GM21528 (cell line): Measurements from ENCODE around the gene BCO2.

Experiments
- ATAC-seq: cut with Tn5 transposase; IDR thresholded peaks from one replicate; pipeline ENCODE4 v1.9.1; 2021; ENCODE audit warnings: mild to moderate bottlenecking, moderate library complexity; ENCODE audit not compliant: unreplicated experiment, low FRiP score

The BCO2 gene

DNA sequence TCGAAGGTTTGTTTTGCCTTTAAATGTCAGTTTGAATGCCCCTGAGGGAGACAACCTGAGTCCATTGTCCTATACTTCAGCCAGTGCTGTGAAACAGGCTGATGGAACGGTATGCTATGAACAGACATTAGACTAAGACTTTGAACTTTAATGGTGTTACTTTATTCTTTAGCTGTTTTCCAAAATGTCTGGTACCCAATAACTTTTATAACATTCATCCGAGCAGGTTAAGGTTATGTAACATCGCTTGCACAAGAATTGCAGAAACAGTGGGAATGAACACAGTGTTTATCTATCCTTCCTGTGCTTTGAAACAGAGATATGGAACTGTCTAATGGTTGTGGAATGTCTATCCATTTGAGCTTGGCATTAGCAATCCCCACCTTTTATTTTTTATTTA is 38.4 kb downstream of the BCO2 start:
- no peak for ATAC-seq

- no peak for ATAC-seq
These were observed 40.3 kb downstream of the BCO2 start for GRCh38 chr11:112215621-112216020.

DNA sequence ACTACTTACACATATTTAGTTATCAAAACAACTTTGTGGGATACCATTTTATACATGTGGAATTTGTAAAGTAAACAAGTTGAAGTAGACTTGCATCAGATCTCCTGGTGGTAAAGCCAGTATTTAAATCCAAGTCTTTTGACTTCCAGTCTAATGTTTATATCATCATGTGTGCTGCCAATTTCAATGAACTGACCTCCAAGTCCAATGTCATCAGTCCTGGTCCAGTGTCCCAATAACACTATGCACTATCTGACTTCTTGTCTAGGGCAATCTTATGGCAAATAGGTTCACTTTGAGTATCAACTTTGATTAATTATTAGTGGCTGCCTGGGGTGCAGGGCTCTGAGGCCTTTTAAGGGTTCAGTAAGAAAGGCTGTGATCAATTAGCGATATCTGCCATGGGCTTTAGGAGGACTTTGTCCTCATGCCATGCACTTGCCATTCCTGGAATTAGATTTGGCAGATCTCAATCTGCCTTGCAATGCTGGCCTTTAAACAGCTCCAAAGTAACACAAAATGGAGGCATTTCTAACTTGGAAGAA is 41.3 kb downstream of the BCO2 start:
- ATAC-seq, result no peak

GRCh38 chr11:112219476-112220232 is 44.3 kb downstream of the BCO2 start:
- peak; percentile 96 for ATAC-seq

GRCh38 chr11:112221274-112221835 is 46.0 kb downstream of the BCO2 start:
- ATAC-seq, result no peak

DNA sequence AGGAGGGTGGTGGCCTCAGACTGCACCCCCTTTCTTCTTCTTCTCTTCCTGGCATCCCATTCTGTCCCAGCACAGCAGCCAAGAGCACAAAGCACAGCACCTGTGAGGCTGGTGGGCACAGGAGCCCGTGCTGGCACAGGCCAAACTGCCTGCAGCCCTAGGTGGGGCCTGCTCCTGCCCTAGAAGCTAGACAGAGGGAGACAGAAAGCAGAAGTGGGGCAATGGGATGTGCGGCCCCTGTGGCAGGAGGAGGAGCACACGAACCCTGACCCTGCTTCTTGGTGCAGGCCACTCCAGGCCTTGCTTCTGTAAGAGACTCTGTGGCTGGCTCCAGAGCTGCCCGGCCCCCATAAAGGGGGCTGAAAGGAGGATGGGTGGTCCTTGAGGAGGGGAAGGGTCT is 47.0 kb downstream of the BCO2 start:
- no peak for ATAC-seq

DNA sequence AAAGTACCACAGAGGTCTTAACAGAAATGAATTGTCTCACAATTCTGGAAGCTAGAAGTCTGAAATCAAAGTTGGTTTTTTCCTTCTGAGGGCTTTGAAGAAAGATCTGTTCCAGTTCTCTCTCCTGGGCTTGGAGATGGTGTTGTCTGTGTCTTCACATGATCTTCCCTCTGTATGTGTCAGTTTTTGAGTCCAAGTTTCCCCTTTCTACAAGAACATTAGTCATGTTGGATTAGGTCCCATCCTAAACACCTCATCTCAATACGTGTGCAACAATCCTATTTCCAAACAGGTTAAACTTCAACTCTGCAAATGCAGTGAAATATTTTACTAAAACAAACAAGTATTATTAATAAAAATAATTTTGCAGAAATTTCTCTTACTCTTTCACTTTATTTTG is 47.8 kb downstream of the BCO2 start:
- ATAC-seq, result no peak

DNA sequence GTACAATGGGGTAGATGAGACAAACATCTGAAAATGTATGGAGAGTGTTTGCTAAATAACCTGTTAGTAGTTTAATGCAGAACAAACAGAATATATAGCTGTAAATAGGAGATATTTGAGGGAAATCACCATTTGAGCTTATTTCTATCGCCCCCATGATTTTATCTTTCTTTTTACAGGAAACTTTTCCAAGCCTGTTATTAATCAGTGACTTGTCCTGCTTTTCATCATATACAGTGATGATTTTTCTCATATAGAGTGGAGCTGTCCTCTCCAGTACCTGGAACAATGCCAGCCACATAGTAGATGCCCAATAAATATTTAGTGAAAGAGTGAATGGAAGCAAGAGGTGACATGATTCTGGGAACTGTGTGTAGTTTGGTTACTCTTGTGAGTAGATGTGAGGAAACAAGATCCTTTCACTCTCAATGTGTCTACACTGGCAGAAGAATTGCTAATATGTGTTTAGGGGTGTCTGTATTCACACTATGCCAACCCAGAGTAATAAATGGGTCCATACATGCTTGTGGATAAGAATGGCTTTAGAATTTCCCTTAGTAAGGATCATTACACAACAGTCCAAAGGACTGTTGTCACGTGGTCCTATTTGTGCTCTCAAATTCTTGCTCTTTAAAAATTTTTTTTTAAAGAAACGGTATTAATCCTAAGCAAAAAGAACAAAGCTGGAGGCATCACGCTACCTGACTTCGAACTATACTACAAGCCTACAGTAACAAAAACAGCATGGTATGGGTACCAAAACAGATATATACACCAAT is 48.6 kb downstream of the BCO2 start:
- no peak for ATAC-seq

GRCh38 chr11:112225753-112226061 is 50.4 kb downstream of the BCO2 start:
- no peak for ATAC-seq

DNA sequence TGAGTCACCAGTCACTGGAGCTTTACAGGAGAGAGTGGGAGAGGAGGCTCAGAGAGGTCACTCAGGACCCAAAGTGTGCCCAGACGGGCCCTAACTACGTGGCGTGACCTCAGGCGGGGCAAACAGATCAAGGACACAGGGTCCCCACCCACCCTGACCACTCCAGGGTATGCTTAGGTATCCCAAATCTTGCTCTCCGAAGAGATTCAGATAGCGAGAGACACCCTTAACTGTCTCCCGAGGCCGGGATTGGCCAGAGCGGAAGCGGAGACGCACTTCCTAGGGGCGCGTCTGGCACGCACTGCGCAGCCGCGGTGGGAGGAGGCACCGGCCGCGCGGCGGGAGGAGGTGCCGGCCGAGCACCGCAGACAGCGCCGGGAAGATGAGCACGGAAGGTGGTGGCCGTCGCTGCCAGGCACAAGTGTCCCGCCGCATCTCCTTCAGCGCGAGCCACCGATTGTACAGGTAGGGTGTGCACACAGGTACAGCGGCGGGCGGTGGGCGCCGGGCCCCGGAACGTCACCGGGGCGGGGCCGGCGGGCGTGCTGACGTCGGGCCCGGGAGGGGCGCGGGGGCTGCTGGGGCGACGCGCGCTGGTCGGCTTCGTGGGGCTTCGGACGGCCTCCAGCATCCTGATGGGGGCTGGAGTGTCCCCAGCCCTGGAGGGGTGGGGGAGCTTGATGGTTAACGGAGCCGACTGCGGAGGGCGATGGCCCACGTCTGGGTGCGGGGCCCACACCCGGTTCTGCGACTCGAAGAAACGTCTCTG is 50.9 kb downstream of the BCO2 start, which contains the start of gene PTS:
Gene PTS, plus strand, starts transcription at position 367 of the 769 bp plus-strand sequence. Its CDS starts 16 bp downstream, at position 383.
- ATAC-seq, result peak; percentile 99

- ATAC-seq, result peak; percentile 63
These were observed 51.6 kb downstream of the BCO2 start for GRCh38 chr11:112226831-112227401.

DNA sequence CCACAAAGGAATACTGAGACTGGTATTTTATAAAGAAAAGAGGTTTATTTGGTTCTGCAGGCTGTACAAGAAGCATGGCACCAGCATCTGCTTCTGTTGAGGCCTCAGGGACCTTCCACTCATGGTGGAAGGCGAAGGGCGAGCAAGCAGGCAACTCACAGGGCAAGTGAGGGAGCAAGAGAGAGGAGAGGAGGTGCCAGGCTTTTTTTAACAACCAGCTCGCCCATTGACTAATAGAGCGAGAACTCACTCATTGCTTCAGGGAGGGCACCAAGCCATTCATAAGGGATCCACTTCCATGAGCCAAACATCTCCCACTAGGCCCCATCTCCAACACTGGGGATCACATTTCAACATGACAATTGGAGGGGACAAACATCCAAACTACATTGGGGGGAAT is 52.2 kb downstream of the BCO2 start:
- ATAC-seq, result no peak

DNA sequence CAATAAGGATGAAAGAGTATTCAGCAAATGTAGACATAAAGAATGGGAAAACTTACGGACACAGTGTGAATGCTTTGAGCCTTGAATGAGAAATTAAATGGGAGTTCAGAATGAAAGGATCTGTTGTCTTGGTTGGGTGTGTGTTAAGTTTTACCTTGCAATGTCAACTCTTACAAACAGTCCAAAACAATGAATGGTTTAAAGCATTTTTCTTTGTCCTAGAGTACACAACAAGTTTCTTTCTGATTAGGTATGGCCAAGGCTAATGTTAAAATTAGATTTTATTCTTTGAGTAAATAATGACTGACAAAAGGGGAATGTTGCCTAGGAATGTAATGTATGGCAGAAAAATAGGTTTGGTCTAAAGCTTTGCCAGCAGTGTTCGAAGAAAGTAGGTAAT is 53.4 kb downstream of the BCO2 start:
- ATAC-seq, result no peak

GRCh38 chr11:112229159-112229558 is 53.8 kb downstream of the BCO2 start:
- no peak for ATAC-seq

DNA sequence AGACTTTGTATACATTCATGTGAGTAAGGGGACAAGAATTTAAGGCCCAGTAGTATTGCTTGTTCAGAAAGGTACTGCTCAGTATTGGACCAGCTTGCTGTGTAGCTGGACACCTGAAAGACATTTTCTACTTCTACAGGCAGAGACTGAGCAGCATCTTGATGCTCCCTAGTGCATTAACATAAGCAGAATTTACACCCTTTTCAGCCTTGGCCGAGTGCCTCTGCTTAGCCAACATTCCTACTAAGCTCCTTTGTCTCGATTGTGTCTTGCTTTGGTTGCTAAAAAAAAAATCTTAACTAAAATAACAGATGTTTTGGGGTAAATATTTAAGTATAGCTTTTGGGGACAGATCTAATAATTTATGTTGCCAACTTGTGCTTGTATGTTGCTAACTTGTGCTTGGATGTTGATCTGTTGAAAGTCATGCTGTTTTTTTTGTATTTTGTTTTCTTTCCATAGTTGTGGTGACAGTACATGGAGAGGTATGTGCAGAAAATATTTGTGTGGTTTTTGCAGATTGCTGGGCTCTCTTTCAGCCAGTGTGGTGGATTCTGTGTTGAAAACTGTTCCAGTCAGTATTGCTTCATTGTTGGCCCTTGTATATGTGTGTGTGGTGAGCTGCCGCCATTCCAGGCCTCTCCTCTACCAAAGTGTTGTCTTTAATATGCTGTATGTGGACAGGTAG is 54.6 kb downstream of the BCO2 start:
- ATAC-seq, result no peak

GRCh38 chr11:112231952-112232351 is 56.6 kb downstream of the BCO2 start:
- no peak for ATAC-seq

DNA sequence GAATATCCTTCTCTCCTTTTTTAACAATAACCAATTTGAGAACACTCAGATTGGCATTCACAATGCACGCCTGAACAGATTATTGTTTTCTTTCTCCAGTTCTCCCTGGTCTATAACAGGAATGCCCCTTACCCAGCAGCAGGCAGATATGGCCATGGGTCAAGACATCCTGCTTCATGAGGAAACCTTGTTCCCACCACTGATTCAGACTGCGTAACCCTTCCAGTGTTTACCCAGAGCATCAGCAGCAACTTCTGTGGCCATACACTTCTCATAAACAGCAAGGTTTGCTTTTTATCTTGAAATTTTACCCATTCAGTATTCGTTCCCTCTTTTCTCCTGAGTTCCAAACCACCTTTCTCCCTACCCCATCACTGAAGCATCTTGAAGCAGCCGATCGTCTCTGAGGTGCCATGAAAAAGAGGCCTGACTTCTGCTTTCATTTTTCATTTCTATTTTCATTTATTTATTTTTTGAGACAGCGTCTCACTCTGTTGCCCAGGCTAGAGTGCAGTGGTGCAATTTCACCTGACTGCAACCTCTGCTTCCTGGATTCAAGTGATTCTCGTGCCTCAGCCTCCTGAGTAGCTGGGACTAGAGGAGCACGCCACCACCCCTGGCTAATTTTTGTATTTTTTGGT is 60.6 kb downstream of the BCO2 start:
- ATAC-seq, result peak; percentile 61

DNA sequence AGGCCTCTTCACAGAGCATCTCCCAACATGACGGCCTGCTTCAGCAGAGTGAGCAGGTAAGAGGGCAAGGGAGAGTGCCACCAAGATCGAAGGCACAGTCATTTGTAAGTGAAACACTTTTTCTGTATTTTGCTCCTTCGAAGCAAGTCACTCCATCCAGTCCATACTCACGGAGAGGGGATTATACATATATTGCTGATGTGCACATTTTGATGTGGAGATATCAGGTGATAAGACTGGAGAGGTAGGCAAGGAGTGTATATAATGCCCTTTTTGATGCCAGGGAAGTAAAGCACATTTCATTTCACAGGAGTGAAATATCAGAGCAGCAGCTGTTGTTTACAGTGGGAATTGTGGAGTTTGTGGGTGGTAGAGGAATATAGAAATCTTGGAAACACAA is 62.1 kb downstream of the BCO2 start:
- no peak for ATAC-seq

GRCh38 chr11:112238041-112238440 is 62.7 kb downstream of the BCO2 start:
- no peak for ATAC-seq
